ENCODE results near the gene SENP1. TPM values are rescaled to one million over a fixed set of nuclear protein-coding genes. Genes with fewer than 3 reads are reported as not detected.
"Not testable (repeated sequence)": the region's sequence is repeated elsewhere in the genome, so short reads cannot be mapped to it uniquely, and the experiment has no call there.

The SENP1 gene
- total RNA-seq, 2 donors from 2014 or later, result 21.4 to 21.8 TPM

DNA sequence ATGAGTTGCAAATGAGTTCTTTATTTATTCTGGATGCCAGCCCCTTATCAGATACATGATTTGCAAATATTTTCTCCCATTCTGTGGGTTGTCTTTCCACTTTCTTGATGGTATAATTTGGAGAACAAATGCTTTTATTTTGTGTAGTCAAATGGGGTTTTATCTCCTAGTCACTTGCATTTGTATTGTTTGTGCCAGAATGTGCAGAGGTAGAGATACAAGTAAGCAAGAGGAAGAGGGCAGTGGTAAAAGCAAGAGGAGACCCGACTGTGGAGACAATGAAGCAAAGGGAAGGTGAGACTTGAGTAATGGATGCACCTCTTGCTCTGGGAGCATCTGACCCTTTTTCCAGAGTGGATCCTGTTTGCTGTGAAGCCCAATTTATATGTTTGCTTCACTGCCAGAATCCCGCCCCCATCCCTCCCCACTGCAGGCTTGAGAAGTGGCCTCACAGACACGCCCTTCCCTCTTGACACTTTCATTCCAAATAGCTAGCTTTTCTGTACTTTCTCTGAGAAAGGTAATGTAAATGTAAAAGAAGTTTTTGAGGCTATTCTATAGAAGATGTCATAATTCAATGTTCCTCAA is 12.5 kb upstream of the SENP1 start:
- intact Hi-C loops (cut with DNase I), result no loop called here
- DNase-seq (ENCODE audit: low spot score), result no peak

GRCh38 chr12:48115957-48116356 is 10.1 kb upstream of the SENP1 start:
- no peak for DNase-seq (ENCODE audit: low spot score)
- intact Hi-C loops (cut with DNase I), result no loop called here

- DNase-seq (ENCODE audit: low spot score); intact Hi-C loops (cut with DNase I): not testable (repeated sequence)
Measured at GRCh38 chr12:48111312-48111693, 5.4 kb upstream of the SENP1 start.

DNA sequence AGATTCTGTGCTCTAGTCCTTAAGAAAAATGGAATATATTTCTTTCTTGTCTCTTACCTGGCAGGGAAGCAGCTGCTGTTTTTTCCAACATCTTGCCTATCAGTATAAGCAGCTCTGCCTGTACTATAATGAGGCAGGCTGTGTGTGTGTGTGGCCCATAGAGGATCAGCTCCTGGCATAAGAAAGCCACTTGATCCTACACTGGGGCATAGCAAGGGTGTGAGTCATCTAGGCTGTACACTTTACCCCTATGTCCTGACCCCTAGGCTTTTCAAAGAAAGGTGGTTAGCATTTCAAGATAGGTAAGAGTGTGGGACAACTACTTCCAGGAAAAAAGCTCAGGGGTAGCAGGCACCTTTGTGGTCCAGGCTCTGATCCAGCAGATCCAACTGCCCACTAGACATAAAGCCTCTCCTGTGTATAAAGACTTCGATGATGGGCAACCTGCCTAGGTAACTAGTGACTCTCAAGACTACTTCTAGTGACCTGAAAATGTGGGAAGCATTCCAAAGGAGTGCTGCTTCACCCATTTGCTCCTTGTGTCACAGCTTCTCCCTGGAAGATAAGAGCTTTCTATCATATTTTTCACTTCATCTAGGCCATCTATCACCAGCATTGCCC is 4.9 kb upstream of the SENP1 start:
- no peak for DNase-seq (ENCODE audit: low spot score)
- intact Hi-C loops (cut with DNase I), result no loop called here

GRCh38 chr12:48109424-48109823 is 3.5 kb upstream of the SENP1 start:
- intact Hi-C loops (cut with DNase I), result no loop called here
- DNase-seq (ENCODE audit: low spot score), result no peak

- DNase-seq (ENCODE audit: low spot score), result no peak
- intact Hi-C loops (cut with DNase I), result no loop called here
Measured at GRCh38 chr12:48106681-48107613, 1.1 kb upstream of the SENP1 start.

DNA sequence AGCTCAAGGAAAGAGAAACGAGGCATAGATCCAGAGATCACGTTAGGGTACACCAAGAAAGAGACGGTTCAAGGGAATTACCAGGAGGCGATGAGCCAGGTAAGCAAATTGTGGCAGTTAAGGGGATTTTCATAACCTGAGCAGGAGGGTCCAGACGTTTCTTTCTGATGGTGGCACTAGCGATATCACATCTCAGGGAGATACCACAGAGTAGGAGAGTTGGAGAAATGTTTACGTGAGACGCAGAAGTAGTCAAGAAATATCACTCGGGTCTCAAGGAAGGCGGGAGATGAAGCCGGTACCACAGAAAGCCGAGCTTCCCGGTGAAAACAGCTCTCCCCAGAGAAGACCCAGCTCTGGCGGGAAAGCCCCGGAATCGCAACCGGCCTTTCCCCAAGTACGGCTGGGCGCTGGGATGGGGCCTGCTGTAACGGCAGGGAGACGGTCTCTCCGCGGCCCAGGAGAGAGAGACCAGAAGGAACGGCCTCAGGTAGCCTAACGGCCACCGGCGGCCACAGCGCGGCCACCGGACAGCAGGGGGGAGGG is 485 bp downstream of the SENP1 start:
- DNase-seq (ENCODE audit: low spot score), result no peak
- intact Hi-C loops (cut with DNase I), result no loop called here

DNA sequence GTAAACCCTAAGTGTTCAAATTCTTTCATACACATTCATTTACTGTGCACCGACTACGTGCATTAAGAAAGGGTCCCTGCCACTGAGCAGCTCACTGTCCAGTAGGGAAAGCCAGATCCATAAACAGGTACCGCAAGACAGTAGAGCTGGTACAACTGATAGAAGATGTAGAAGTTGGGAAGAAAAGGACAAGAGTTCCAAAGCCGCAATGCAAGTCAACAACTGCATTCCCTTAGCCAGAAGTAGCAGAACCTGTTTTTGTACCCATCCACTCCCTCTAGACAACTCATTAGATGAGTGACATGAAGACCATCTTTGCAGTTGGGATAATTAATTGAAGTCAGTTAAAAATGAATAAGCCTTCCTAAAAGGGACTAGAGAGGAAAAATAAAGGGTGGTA is 1.3 kb downstream of the SENP1 start:
- no peak for DNase-seq (ENCODE audit: low spot score)
- intact Hi-C loops (cut with DNase I), result no loop called here

- intact Hi-C loops (cut with DNase I), result no loop called here
- no peak for DNase-seq (ENCODE audit: low spot score)
Measured at GRCh38 chr12:48092611-48093010, 13.3 kb downstream of the SENP1 start.

GRCh38 chr12:48086327-48086726 is 19.6 kb downstream of the SENP1 start:
- intact Hi-C loops (cut with DNase I), result loop anchor here in 1 of 2 donors (10.0 kb wide), 1 partner anchor 78 kb away; no protein-coding TSS in a partner anchor
- no peak for DNase-seq (ENCODE audit: low spot score)

DNA sequence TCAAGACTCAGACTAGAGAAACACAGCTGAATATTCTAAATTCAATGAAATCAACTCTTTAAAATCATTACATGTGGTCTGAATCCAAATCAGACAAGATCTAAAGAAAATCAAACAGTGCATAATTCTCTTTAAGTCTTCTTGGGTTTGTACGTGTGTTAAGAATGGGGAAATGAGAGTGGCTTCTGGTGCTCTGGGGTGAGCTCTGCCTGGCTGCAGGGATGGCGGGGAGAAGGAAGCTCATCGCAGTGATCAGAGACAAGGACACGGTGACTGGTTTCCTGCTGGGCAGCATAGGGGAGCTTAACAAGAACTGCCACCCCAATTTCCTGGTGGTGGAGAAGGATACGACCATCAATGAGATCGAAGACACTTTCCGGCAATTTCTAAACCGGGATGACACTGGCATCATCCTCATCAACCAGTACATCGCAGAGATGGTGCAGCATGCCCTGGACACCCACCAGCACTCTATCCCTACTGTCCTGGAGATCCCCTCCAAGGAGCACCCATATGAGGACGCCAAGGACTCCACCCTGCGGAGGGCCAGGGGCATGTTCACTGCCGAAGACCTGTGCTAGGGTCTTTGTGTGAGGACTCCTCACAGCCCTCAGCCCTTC is 20.9 kb downstream of the SENP1 start:
- no peak for DNase-seq (ENCODE audit: low spot score)
- intact Hi-C loops (cut with DNase I), result loop anchor here in 1 of 2 donors (10.0 kb wide), 1 partner anchor 80 kb away; no protein-coding TSS in a partner anchor

GRCh38 chr12:48084066-48084465 is 21.8 kb downstream of the SENP1 start:
- intact Hi-C loops (cut with DNase I), result loop anchor here in 1 of 2 donors (10.0 kb wide), 1 partner anchor 81 kb away; no protein-coding TSS in a partner anchor
- DNase-seq (ENCODE audit: low spot score), result no peak

DNA sequence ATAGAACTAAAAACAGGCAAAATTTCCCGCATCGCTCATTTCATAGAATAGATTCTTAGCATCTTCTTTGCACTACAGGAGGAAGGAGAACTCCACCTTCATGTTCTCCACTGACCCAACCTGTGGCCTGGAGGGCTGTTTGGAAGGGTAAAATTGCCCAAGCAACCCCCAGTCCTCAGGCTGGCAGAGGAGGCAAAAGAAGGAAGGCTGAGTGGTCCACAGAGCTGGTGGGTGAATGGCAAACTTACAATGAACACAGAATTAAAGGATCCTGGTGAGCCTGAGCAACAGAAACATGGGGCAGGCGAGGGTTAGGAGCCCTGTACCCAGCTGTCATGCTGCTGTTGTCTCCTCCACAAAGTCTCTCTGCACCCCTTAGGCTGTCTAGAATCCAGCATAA is 25.1 kb downstream of the SENP1 start:
- DNase-seq (ENCODE audit: low spot score), result no peak
- intact Hi-C loops (cut with DNase I), result loop anchor here in 1 of 2 donors (10.0 kb wide), 1 partner anchor 84 kb away; no protein-coding TSS in a partner anchor

DNA sequence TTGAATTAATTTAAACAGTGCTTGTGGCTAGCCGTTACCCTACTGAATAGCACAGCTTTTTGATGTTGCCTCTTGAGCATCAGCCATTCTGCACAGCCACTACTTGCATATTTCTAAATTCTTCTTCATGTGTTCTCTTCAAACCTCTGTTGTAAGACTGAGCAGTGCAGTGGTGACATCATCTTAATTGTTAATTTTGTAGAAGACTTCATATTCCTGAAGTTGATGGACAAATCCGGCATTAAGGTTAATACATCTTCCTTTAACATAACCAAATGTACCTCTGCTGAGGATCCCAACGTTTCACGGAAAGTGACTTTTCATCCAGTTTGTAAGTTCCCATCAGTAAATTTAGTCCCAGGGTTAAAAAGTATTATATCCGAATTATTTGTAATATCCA is 25.6 kb downstream of the SENP1 start:
- no peak for DNase-seq (ENCODE audit: low spot score)
- intact Hi-C loops (cut with DNase I), result loop anchor here in 1 of 2 donors (10.0 kb wide), 1 partner anchor 85 kb away; no protein-coding TSS in a partner anchor

DNA sequence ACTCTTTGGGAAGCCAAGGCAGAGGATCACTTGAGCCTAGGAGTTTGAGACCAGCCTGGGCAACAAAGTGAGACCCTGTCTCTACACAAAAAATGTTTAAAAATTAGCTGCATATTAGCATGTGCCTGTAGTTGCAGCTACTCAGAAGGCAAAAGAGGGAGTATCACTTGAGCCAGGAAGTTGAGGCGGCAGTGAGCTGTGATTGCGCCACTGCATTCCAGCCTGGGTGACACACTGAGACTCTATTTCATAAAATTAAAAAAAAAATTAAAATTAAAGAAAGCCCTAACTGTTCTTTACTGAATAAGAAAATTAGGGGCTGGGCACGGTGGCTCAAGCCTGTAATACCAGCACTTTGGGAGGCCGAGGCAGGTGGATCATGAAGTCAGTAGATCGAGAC is 27.0 kb downstream of the SENP1 start:
- intact Hi-C loops (cut with DNase I), result no loop called here

GRCh38 chr12:48077111-48077510 is 28.8 kb downstream of the SENP1 start:
- intact Hi-C loops (cut with DNase I), result no loop called here
- DNase-seq (ENCODE audit: low spot score), result no peak

More for the DNA sequence above, 27.0 kb downstream of the SENP1 start:
- DNase-seq (ENCODE audit: low spot score), result no peak

- DNase-seq (ENCODE audit: low spot score), result no peak
- intact Hi-C loops (cut with DNase I), result no loop called here
Measured at GRCh38 chr12:48075832-48076231, 30.0 kb downstream of the SENP1 start.

DNA sequence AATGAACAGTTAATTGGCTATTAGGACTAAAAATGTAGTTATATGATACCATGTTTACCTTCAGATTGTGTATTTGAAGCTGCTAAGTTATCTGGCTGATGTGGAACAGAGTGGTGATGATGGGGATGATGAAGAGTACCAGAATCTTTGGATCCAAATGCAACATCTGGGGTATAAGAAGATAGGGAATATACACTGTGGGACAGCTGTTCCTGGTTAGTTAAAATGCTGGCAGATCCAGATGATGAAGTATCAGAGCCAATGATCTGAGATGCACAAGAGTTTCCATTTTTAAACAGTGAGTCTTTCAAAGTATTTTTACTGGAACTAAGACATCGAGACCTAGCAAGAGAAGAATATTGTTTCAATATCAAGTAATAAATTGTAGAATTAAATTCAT is 31.6 kb downstream of the SENP1 start:
- no peak for DNase-seq (ENCODE audit: low spot score)
- intact Hi-C loops (cut with DNase I), result no loop called here

DNA sequence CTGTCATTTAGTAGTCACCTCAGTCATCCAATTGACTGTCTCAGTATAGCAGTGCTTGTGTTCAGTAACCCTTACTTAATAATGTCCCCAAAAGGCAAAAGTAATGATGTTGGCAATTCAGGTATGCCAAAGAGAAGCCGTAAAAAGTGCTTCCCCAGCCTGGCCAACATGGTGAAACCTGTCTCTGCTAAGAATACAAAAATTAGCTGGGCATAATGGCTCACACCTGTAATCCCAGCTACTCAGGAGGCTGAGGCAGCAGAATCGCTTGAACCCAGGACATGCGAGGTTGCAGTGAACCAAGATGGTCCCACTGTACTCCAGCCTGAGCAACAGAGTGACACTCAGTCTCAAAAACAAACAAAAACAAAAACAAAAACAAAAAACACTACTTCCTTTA is 33.6 kb downstream of the SENP1 start:
- no peak for DNase-seq (ENCODE audit: low spot score)
- intact Hi-C loops (cut with DNase I), result no loop called here

All from posterior vena cava (tissue), 2 donors.